ENCODE data around the gene COL13A1. TPM values are rescaled to one million over a fixed set of nuclear protein-coding genes. Genes with fewer than 3 reads are reported as not detected.

Gene COL13A1
- total RNA-seq, 1 donor from 2014 or later, result 25.6 TPM

DNA sequence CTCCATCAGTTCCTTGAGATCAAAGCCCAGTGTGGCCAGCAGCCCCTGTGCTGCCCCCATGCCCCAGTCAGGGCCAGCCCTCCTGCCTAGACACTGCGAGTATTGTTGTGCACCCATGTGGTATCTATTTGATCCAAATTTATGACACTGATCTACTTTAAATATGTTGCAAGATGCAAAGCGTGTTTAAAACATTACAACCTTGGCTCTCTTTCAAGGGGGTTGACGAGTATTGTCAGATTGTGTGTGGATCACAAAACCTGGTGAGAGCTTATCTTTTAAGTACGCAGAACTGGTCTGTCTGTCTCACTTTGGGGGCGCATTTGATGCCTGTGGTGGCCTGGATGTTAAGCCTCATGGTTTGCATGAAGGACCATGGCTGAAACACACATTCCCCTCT lies 108.9 kb downstream of the COL13A1 start:
- Mint-ChIP-seq H3K27ac (ENCODE audit: unreplicated experiment) (no peak overlapping the region), H3K27me3 (ENCODE audit: low read depth) (no peaks in the 10 kb centered on the region), H3K4me1 (ENCODE audit: low read depth) (no peaks in the 10 kb centered on the region), H3K4me3 (ENCODE audit: unreplicated experiment) (no peak overlapping the region), H3K9me3 (ENCODE audit: low read depth) (no peaks in the 10 kb centered on the region), H3K36me3 (ENCODE audit: low read depth) (peaks cover 5% of the 10 kb centered on the region)
- no peak for TF ChIP-seq CTCF (IDR thresholded peaks at IDR 0.05)
- DNase-seq (ENCODE audit: low spot score), result no peak

DNA sequence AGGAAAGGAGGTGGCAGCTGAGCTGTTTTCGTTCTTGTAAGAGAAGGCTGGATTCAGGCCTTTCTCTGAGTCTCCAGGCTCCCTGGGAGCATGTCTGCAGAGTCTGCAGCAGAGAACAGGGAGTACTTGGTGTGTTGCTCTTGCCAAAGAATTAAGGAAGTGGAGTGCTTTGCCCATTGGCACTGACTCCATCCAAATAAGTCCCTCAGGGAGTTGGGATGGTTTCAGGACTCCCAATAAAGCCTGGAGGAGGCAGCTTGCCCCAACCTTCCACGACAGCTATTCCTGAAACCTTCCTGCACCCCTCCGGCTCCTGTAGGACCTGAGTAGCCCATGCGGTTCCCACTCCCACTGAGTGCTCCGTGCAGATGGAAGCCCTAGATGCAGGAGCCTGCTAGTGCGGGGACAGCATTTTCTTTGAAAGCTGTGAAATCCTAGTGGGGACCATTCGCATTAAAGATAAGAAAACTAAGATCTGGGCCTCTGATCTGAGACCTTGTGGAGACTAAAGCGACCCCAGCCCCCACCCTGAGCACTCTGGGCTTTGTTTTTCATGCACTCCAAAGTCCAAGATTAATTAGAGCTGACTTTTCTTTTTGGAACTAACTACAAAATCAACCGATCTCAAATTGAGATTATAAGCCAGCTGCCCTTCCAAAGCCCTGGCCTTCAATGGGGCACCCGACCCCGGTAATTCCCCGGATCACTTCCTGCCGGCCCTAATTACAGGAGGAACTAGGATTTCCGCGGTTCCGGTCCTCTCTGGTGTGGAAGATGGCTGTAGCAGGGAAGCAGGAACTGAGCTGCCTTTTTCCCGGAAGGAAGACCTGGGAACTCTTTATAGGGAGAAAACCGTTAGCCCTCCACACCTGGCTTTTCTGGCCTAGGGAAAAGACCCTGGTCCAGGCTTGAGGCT lies 110.2 kb downstream of the COL13A1 start:
- TF ChIP-seq CTCF (IDR thresholded peaks at IDR 0.05), result no peak
- no peaks in the 10 kb centered on the region for H3K9me3 Mint-ChIP-seq (ENCODE audit: low read depth)
- no peak for DNase-seq (ENCODE audit: low spot score)
- no peaks in the 10 kb centered on the region for H3K4me1 Mint-ChIP-seq (ENCODE audit: low read depth)
- H3K4me3 Mint-ChIP-seq (ENCODE audit: unreplicated experiment), result no peak overlapping the region
- no peaks in the 10 kb centered on the region for H3K27me3 Mint-ChIP-seq (ENCODE audit: low read depth)
- peaks cover 3% of the 10 kb centered on the region for H3K36me3 Mint-ChIP-seq (ENCODE audit: low read depth)
- no peak overlapping the region for H3K27ac Mint-ChIP-seq (ENCODE audit: unreplicated experiment)

- DNase-seq (ENCODE audit: low spot score), result no peak
- H3K27me3 Mint-ChIP-seq (ENCODE audit: low read depth), result no peaks in the 10 kb centered on the region
- no peak overlapping the region for H3K27ac Mint-ChIP-seq (ENCODE audit: unreplicated experiment)
- no peaks in the 10 kb centered on the region for H3K9me3 Mint-ChIP-seq (ENCODE audit: low read depth)
- TF ChIP-seq CTCF (IDR thresholded peaks at IDR 0.05), result no peak
- H3K36me3 Mint-ChIP-seq (ENCODE audit: low read depth), result peaks cover 3% of the 10 kb centered on the region
- H3K4me1 Mint-ChIP-seq (ENCODE audit: low read depth), result no peaks in the 10 kb centered on the region
- H3K4me3 Mint-ChIP-seq (ENCODE audit: unreplicated experiment), result no peak overlapping the region
Observed at GRCh38 chr10:69912589-69912988, 110.9 kb downstream of the COL13A1 start.

DNA sequence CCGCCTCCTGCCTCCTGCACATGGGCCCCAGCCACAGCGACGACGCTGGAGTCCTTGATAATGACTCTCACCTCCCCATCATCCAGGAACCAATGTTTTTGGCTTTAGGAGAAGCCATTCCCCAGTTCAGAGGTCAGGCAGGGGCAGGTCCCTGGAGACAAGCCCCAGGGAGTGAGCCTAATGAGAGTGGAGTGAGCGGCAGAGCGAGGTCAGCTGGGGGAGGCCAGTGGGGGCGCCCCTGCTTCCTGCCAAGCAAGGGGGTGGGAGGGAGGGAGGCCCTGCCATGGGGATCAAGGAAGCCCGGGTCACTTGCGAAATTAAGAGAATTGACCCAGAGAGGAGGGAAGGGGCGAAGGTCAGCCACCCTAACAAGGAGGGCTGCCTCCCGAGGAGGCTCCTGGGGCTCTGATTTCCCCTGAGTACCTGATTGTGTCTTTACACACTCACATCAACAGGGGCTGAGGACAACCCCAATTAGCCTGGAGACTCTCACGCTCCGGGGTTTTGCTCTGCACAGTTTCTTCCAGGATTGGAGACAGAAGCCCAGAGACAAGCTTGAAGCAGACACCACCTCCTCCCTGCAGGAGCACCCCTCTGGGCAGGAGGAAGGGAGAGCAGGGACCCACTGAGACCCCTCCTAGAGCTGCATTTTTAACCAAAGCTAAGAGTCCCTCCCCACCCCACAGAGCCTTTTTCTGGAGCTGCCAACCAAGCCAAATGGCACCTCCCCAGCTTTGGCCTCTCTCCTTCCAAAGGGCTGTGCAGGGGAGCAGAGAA lies 112.1 kb downstream of the COL13A1 start:
- no peak for TF ChIP-seq CTCF (IDR thresholded peaks at IDR 0.05)
- Mint-ChIP-seq H3K9me3 (ENCODE audit: low read depth) (no peaks in the 10 kb centered on the region), H3K4me1 (ENCODE audit: low read depth) (no peaks in the 10 kb centered on the region), H3K27ac (ENCODE audit: unreplicated experiment) (no peak overlapping the region), H3K36me3 (ENCODE audit: low read depth) (peaks cover 1% of the 10 kb centered on the region), H3K27me3 (ENCODE audit: low read depth) (no peaks in the 10 kb centered on the region), H3K4me3 (ENCODE audit: unreplicated experiment) (no peak overlapping the region)
- DNase-seq (ENCODE audit: low spot score), result no peak

DNA sequence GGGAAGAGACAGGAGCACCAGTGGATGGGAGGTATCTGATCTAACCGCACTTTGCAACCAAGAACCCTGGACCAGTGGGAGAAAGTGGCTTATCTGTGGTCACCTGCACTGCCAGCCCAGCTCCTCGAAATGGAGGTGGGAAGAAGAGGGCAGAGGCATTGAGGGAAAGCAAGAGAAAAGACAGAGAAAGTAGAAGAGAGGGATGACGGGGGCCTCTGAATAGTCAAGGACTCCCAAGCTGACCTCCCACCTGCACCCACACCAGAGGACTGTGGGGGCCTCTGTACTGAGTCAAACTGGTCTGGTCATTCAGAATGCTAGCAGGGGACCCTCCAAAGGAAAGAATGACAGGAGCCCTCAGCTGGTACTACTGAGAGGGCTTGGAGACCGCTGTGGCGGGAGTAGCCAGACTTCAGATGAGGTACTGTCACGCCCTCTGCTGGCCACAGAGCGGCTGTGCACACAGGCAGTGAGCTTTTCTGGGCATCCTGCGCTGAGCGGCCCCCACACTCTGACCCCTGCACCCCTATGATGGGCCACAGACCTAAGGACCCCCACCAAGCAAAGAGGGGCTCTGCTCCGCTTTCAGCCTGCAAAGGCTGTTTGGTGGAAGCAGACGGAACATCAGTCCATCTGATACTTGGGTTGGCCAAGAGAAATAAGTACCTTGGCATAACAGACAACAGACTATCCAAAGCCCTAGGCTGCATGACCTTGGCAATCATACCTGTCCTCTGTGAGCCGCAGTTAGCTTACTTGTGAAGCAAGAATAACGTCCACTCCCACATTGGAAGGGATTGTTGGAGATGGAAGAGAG lies 112.9 kb downstream of the COL13A1 start:
- no peak for DNase-seq (ENCODE audit: low spot score)
- Mint-ChIP-seq H3K4me3 (ENCODE audit: unreplicated experiment) (no peak overlapping the region), H3K9me3 (ENCODE audit: low read depth) (no peaks in the 10 kb centered on the region), H3K27me3 (ENCODE audit: low read depth) (no peaks in the 10 kb centered on the region), H3K27ac (ENCODE audit: unreplicated experiment) (no peak overlapping the region), H3K36me3 (ENCODE audit: low read depth) (peaks cover 1% of the 10 kb centered on the region), H3K4me1 (ENCODE audit: low read depth) (no peaks in the 10 kb centered on the region)
- TF ChIP-seq CTCF (IDR thresholded peaks at IDR 0.05), result peak; percentile 97

Data from chondrocyte (in vitro differentiated cells).